Activated naive CD8-positive, alpha-beta T cell treated with anti-CD3 and anti-CD28 coated beads, Interleukin-2, amount 50 U/mL, for 16 hours (primary cell): ENCODE data around the gene SULT1A3.
"Not testable (repeated sequence)": the region's sequence is repeated elsewhere in the genome, so short reads cannot be mapped to it uniquely, and the experiment has no call there.

Source experiments
- DNase-seq: peaks from one replicate; pipeline ENCODE4 v3.0.0-alpha.2; 2020; ENCODE audit warnings: low read depth, low spot score

The SULT1A3 gene

DNA sequence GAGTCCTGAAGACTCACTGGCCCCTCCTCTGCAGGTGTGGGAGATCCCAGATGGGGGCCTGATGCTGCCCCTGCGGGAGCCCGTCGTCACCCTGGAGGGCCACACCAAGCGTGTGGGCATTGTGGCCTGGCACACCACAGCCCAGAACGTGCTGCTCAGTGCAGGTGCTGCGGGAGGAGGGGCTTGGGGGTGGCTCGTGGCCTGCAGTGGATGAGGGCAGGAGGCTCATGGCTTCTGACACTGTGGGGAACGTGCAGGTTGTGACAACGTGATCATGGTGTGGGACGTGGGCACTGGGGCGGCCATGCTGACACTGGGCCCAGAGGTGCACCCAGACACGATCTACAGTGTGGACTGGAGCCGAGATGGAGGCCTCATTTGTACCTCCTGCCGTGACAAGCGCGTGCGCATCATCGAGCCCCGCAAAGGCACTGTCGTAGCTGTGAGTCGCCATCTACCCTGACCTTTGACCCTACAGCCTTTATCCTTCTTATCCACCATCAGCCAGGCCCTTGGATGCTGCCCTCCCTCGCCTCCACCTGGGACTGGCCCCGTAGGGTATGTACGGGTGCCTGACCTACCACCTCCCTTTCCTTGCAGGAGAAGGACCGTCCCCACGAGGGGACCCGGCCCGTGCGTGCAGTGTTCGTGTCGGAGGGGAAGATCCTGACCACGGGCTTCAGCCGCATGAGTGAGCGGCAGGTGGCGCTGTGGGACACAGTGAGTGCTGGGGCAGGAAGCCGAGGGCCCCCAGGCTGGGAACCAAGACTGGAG is 12.1 kb upstream of the SULT1A3 start:
- DNase-seq = peak; percentile 67

DNA sequence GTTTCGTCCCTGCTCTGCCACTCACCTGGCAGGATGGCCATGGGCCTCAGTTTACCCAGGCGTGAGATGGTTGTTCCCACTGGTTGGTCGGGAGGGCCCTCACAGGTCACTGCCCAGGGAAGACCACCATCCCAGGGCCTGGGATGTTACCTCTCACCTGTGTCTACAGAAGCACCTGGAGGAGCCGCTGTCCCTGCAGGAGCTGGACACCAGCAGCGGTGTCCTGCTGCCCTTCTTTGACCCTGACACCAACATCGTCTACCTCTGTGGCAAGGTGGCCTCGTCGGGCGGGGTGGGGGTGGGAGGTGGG is 11.5 kb upstream of the SULT1A3 start:
- no peak for DNase-seq

DNA sequence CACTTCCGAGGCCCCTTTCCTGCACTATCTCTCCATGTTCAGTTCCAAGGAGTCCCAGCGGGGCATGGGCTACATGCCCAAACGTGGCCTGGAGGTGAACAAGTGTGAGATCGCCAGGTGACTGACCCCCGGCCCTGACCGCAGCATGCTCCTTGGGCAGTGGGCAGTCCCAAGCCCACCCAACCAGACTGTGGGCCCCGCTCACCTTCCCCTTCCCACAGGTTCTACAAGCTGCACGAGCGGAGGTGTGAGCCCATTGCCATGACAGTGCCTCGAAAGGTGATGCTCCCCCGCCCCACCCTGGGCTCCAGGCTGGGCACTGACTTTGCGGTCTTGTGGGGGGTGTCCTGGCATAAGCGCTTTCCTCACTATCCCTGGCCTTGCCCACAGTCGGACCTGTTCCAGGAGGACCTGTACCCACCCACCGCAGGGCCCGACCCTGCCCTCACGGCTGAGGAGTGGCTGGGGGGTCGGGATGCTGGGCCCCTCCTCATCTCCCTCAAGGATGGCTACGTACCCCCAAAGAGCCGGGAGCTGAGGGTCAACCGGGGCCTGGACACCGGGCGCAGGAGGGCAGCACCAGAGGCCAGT is 11.0 kb upstream of the SULT1A3 start:
- no peak for DNase-seq

DNA sequence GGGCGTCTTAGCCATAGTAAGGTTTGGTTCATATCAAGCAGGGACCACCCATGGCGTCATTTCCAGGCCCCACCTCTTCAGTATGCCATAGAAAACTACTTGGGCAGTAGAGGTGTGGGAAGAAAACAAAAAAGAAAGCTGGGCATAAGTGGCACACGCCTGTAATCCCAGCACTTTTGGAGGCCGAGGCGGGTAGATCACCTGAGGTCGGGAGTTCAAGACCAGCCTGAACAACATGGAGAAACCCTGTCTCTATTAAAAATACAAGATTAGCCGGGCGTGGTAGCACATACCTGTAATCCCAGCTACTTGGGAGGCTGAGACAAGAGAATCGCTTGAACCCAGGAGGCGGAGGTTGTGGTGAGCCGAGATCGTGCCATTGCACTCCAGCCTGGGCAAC is 7.9 kb upstream of the SULT1A3 start:
- DNase-seq = not testable (repeated sequence)

DNA sequence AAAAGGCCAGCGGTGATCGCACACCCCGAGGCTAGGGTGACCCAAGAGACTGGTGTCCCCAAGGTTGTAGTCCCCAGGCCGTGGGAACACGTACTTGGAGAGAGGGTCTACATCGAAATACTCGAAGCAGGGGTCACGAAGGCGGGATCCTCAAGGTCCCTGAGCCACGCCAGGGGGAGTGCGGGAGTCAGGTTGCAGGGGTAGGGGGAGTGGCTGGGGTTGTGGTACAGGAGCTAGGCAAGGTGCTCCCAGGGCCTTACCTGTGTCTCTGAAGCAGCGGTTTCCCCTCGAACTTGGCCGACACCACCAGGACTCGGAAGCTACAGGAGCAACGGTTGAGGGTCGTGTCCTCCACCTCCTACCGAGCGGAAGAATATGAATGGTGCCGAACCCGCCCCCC is 6.0 kb upstream of the SULT1A3 start:
- DNase-seq = not testable (repeated sequence)

DNA sequence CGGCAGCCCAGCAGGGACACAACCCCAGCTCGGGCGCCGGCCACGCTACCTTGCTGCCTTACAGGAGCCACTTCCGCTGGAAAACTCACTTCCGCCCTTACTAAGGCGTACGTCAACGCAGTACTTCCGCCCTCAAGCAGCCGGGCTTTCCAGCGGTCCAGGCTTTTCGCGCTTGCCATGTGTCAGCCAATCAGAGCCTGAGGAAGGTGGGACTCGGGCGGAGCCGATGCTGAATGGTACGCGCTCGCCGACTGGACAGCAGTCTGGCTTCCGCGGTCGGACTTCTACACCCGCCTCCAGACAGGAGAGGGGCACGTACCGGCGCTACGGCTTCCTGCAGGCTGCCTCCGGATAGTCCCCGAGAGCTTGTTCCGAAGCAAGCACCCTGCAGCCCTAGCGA is 5.4 kb upstream of the SULT1A3 start, which contains the start of the genes BOLA2B and SLX1A:
Gene BOLA2B (minus strand): TSS at position 52 of the 400 bp plus-strand sequence. CDS start 71 bp downstream, outside the sequence.
Gene SLX1A (plus strand): TSS at position 261 of the 400 bp plus-strand sequence. CDS start 210 bp downstream, outside the sequence.
- DNase-seq = not testable (repeated sequence)

DNA sequence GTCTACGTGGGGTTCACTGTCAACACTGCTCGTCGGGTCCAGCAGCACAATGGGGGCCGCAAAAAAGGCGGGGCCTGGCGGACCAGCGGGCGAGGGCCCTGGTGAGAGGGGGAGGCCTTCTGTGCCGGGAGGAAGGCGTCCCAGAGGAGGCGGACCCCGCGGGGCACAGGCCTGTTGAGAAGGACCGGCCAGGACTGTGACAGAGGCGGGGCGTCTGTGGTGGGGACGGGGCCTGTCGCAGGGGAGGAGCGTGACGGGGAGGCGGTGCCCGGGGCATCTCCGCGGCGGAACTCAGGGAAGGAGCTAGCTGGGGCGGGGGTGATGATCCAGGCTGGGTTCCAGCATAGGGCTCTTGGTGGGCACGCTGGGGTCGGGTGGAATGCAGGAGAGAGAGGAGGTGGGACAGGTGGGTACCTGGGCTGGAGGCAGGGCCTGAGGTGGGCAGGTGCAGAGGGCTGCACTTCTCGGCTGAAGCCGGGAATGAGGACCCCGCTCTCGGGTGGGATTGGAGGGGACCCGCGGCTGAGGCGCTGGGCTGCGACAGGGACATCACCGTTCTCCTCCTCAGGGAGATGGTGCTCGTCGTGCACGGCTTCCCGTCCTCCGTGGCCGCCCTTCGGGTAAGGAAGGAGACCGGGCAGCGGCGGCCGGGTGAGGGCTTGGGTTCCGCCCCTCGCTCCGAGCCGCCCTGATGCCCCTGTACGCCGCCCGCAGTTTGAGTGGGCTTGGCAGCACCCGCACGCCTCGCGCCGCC is 4.7 kb upstream of the SULT1A3 start:
- not testable (repeated sequence) for DNase-seq

DNA sequence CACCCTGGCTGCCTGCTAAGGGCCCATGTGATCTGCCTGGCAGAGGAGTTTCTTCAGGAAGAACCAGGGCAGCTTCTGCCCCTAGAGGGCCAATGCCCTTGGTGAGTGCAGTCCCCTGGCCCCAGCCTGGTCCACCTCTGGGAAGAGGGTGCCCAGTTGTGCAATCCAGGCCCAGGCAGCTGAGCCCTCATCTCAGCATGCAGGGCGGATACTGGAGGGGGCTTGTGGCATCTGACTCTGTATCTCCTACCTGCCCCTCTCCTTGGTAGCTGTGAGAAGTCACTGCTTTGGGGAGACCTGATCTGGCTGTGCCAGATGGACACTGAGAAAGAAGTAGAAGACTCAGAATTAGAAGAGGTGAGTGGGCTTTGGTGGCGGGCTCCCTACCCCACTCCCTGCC is 2.1 kb upstream of the SULT1A3 start:
- not testable (repeated sequence) for DNase-seq

DNA sequence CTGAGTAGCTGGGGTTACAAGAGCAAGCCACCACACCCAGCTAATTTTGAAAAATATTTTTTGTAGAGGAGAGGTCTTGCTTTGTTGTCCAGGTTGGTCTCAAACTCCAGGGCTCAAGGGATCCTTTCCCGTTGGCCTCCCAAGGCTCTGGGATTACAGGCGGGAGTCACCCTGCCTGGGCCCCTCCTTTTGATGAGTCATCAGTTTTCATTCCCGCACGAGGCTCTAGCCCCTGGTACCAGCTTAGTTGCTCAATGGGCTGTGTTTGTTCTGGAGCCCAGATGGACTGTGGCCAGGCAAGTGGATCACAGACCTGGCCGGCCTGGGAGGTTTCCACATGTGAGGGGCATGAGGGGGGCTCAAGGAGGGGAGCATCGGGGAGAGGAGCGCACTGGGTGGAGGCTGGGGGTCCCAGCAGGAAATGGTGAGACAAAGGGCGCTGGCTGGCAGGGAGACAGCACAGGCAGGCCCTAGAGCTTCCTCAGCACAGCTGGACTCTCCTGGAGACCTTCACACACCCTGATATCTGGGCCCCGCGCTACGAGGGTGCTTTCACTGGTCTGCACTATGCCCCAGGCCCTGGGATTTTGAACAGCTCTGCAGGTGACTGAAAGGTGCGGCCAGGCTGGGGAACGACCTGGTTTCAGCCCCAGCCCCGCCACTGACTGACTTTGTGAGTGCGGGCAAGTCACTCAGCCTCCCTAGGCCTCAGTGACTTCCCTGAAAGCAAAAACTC is 721 bp downstream of the SULT1A3 start:
- DNase-seq = not testable (repeated sequence)

DNA sequence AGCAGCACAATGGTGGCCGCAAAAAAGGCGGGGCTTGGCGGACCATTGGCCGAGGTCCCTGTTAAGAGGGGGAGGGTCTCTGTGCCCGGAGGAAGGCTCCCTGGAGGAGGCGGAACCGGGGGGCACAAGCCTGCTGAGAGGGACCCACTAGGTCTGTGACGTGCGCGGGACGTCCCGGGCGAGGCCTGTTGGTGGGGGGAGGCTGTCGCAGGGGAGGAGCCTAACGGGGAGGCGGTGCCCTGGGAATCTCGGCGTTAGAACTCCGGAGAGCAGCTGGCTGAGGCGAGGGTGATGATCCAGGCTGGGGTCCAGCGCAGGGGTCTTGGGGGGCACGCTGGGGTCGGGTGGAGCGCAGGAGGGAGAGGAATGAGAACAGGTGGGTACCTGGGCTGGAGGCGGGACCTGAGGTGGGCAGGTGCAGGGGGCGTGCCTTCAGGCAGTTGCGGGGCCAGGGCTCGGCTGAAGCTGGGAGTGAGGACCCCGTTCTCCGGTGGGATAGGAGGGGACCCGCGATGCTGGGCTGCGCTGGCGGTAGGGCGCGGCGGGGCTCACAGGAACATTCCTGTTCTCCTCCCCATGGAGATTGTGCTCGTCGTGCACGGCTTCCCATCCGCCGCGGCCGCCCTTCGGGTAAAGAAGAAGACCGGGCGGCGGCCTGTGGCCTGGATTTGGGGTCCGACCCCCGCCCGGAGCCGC is 6.6 kb downstream of the SULT1A3 start:
- not testable (repeated sequence) for DNase-seq

DNA sequence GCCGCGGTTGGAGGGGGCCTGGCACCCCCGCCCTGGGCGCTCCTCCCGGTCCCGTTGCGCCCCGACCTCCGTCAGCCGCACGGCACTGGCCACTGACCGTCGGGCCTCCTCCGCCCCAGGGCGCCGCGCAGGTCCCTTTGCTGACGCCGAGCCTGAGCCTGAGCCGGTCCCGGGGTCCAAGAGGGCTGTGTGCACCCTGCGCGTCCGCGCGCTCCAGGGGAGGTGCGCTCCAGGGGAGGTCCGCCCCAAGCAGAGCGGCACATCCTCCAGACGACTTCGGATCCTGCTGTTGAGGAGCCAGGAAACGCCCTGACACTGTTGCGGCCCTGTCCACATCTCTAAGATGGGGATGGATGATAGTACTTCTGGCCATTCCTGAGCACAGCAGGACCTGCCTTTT is 7.2 kb downstream of the SULT1A3 start:
- DNase-seq = not testable (repeated sequence)

DNA sequence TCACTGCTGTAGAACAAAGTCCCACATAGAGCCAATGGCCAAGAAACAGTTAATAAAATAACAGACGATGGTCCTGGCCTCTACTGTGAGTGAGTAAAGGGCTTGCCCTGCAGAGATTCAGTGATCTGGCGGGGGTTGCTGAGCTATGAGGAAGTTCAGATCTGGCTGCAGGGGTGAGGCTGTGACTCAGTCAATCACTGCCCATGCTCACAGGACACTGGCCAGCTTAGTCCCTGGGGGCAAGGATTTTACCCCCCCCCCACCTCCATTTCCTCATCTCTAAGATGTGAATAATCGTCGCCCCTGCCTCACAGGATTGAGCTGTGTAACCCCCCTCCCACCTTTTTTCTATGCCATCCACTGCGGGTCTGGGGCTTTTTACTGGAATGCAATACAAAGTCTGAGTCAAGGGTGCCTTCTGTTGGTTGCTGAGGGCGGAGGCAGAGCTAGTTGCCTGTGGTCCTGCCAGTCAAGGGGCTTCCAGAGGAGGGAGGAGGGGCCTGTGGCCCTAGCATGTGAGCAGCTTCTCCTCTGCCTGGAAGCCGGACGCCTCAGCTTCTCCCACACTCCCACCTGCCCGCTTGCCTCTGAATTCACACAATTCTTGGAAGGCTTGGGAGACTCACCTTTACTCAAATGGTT is 8.1 kb downstream of the SULT1A3 start:
- not testable (repeated sequence) for DNase-seq

DNA sequence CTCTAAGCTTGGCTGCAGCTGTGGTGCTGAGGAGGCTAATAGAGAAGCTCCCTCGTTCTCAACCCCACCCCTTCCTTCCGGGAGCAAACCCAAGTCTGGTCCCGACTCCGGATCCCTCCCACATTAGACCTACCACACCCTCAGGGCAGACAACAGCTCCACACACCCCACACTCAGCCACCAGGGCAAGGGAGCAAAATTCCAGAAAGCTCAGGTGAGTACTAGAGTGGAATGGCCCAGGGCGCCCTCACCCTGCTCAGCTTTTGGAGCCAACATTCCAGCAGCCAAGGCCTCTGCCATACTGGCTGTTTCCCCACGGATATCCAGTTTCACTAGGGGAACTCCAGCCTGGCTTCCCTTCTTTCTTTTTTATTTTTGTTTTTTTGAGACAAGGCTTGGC is 10.0 kb downstream of the SULT1A3 start:
- DNase-seq = not testable (repeated sequence)

DNA sequence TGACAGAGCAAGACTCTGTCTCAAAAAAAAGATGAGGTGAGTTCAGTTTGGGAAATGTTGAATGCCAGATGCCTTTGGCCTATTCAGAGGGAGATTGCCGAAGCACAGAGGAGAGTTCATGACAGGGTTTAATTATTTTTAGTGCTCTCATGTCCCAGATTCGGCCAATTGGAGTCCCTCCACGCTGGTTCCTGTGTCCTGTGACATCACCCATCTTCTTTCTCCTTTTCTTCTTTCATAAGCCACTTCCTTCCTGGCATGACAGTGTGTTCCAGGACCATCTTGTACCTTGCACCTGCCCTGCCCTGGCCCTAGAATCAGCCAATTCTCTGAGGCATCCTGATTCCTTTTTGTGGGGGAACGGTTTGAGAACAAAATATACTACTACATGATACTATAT is 12.4 kb downstream of the SULT1A3 start:
- DNase-seq = not testable (repeated sequence)

DNA sequence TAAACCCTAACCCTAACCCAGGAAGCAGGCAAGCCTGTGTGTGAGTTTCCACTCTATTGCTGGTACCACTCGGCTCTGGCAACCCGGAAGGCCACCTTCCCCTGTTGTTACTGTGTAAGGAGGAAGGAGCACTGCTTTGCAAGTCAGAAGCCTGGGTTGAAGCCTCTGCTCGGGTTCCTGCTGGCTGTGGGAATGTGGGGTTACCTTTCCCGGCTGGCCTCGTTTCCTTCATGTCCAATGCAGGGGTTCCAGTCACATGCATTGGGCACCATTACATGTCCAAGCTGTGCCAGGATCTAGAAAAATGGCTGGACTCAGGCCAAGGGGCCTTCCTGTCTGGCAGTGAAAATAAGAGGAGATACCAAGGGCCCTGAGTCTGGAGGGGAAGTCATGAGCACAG is 18.0 kb downstream of the SULT1A3 start:
- not testable (repeated sequence) for DNase-seq

DNA sequence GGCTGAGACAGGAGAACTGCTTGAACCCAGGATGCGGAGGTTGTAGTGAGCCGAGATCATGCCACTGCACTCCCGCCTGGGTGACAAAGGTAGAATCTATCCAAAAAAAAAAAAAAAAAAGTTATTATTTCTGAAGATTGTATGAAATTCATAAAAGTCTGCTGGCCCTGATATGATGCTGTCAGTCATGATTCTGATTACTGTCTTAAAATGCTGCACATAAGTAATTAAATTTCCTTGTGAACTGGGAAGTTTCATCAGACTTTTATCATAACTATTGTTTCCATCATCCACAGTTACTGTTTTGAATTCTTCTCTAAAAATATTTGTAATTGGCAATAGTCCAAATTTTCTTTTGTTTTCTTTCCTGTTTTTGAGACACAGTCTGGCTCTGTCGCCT is 49.3 kb downstream of the SULT1A3 start, which contains the start of gene NPIPB13:
Gene NPIPB13 (minus strand): TSS at position 101 of the 400 bp plus-strand sequence. CDS start 2,906 bp downstream, outside the sequence.
- DNase-seq = not testable (repeated sequence)
